Measurements from ENCODE around the gene ACSS1.

The ACSS1 gene

DNA sequence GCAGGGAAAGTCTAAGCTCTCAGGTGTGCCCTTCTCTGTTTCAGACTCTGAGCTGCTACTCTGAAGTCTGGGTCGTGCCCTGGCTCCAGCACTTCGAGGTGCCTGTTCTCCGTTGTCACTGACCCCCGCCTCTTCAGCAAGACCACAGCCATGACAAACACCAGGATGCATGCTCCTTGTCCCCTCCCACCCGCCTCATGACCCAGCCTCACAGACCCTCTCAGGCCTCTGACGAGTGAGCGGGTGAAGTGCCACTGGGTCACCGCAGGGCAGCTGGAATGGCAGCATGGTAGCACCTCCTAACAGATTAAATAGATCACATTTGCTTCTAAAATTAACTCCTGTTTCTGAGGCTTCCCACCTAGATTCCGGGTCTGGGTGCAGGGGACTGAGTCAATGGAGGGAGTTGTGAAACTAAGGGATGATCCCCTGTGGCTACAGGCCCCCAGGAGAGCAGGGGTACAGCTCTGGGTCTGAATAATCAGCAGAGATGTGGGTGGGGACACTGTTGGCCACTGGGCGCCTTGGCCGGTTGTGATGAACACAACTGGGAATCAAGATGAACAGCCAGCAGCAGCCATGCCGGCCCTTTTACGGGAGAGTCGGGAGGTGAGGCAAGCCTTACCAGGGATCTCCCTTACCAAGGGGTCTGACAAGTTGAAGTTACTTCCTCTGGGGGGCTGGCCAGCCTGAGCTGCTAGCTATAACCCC lies 98.2 kb downstream of the ACSS1 start:
- H3K4me3 ChIP-seq (ENCODE audit: control insufficient read depth, low read depth, low read length), result no peak overlapping the region
- TF ChIP-seq, protein P1, sequence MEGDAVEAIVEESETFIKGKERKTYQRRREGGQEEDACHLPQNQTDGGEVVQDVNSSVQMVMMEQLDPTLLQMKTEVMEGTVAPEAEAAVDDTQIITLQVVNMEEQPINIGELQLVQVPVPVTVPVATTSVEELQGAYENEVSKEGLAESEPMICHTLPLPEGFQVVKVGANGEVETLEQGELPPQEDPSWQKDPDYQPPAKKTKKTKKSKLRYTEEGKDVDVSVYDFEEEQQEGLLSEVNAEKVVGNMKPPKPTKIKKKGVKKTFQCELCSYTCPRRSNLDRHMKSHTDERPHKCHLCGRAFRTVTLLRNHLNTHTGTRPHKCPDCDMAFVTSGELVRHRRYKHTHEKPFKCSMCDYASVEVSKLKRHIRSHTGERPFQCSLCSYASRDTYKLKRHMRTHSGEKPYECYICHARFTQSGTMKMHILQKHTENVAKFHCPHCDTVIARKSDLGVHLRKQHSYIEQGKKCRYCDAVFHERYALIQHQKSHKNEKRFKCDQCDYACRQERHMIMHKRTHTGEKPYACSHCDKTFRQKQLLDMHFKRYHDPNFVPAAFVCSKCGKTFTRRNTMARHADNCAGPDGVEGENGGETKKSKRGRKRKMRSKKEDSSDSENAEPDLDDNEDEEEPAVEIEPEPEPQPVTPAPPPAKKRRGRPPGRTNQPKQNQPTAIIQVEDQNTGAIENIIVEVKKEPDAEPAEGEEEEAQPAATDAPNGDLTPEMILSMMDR (IDR thresholded peaks at IDR 0.05; ENCODE audit: control insufficient read depth, insufficient read depth, low read depth, low read length, missing control alignments), result no peak
- DNase-seq (ENCODE audit: low read depth), result no peak

- DNase-seq (ENCODE audit: low read depth), result no peak
- TF ChIP-seq, protein P1 (IDR thresholded peaks at IDR 0.05; ENCODE audit: control insufficient read depth, insufficient read depth, low read depth, low read length, missing control alignments), result no peak
- no peak overlapping the region for H3K4me3 ChIP-seq (ENCODE audit: control insufficient read depth, low read depth, low read length)
These were observed 99.2 kb downstream of the ACSS1 start for GRCh38 chr20:24958506-24959385.

- no peak overlapping the region for H3K4me3 ChIP-seq (ENCODE audit: control insufficient read depth, low read depth, low read length)
- DNase-seq (ENCODE audit: low read depth), result no peak
- TF ChIP-seq, protein P1 (IDR thresholded peaks at IDR 0.05; ENCODE audit: control insufficient read depth, insufficient read depth, low read depth, low read length, missing control alignments), result no peak
These were observed 100.5 kb downstream of the ACSS1 start for GRCh38 chr20:24957326-24958016.

Measured in AG09309 (cell line).